A549 (cell line): ENCODE data around the gene REEP3.

Experiments
- BHLHE40 ChIP-seq: IDR thresholded peaks from 2 replicates; pipeline ENCODE4 v1.6.1; 2012; ENCODE audit warnings: low read depth, low read length, inconsistent platforms
- CHD2 ChIP-seq: fragments of 150-350 bp; IDR thresholded peaks from 2 replicates; pipeline ENCODE4 v1.6.1; 2014; ENCODE audit warnings: low read length; ENCODE audit not compliant: partially characterized antibody
- EHMT2 ChIP-seq: fragments of 200-600 bp; sonication (generic); IDR thresholded peaks from 2 replicates; pipeline ENCODE4 v1.6.1; 2016; ENCODE audit warnings: antibody characterized with exemption, low read depth, mild to moderate bottlenecking, moderate library complexity
- NR3C1 ChIP-seq: fragments of >200 bp; sonication (Bioruptor Twin); formaldehyde crosslinking; IDR thresholded peaks from 3 replicates; pipeline ENCODE4 v1.6.1; 2017
- RAD21 ChIP-seq, 2 experiments: fragments of >200 bp in 1 of 2; sonication (Bioruptor Twin) in 1 of 2; formaldehyde crosslinking in 1 of 2; IDR thresholded peaks in 1 of 2; conservative IDR thresholded peaks in 1 of 2; 2 replicates in 1 of 2; 3 replicates in 1 of 2; pipeline ENCODE4 v1.6.1; 2012 to 2018; ENCODE audit warnings: inconsistent platforms in 1 of 2
- REST ChIP-seq: fragments of 200-600 bp; sonication (generic); IDR thresholded peaks from 2 replicates; pipeline ENCODE4 v1.6.1; 2016; ENCODE audit warnings: antibody characterized with exemption, mild to moderate bottlenecking, moderate library complexity
- SMC3 ChIP-seq: fragments of >200 bp; sonication (Bioruptor Twin); formaldehyde crosslinking; IDR thresholded peaks from 3 replicates; pipeline ENCODE4 v1.6.1; 2018; ENCODE audit warnings: inconsistent platforms
- TF ChIP-seq, protein P1 (sequence below): fragments of >200 bp; sonication (Bioruptor Twin); formaldehyde crosslinking; IDR thresholded peaks from 3 replicates; pipeline ENCODE4 v1.5.1; 2016

- TF ChIP-seq, protein P1, sequence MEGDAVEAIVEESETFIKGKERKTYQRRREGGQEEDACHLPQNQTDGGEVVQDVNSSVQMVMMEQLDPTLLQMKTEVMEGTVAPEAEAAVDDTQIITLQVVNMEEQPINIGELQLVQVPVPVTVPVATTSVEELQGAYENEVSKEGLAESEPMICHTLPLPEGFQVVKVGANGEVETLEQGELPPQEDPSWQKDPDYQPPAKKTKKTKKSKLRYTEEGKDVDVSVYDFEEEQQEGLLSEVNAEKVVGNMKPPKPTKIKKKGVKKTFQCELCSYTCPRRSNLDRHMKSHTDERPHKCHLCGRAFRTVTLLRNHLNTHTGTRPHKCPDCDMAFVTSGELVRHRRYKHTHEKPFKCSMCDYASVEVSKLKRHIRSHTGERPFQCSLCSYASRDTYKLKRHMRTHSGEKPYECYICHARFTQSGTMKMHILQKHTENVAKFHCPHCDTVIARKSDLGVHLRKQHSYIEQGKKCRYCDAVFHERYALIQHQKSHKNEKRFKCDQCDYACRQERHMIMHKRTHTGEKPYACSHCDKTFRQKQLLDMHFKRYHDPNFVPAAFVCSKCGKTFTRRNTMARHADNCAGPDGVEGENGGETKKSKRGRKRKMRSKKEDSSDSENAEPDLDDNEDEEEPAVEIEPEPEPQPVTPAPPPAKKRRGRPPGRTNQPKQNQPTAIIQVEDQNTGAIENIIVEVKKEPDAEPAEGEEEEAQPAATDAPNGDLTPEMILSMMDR, result no peak
- TF ChIP-seq REST (no peak), BHLHE40 (no peak), CHD2 (no peak), NR3C1 (no peak), SMC3 (no peak), EHMT2 (no peak), RAD21 (conservative IDR thresholded peaks at IDR 0.05 in 1 of 2, IDR thresholded peaks at IDR 0.05 in 1 of 2) (no peak)
These were observed 110.8 kb downstream of the REEP3 start for GRCh38 chr10:63631991-63632390.
